NCI-H2171 treated with DMSO at 0.1 percent for 48 hours (cell line): ENCODE measurements around the gene EPN1.

ENCODE experiments used
- DNase-seq: peaks from one replicate; lab custom pipeline; 2025; lab: John Stamatoyannopoulos, UW

The EPN1 gene

DNA sequence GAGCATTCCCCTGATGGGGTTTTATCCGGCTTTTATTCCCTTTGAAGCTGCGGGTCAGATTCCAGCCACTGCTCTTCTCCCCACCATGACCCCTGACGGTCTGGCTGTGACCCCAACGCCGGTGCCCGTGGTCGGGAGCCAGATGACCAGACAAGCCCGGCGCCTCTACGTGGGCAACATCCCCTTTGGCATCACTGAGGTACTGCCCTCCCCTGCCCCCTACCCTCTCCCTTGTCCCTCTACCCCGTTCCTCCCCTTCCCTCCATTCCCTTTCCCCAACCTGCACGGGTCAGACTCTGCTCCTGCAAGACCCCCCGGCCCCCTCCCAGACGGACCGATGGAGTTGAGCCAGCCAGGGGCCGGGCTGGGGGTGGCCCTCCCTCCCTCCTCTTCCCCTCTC lies 14.0 kb upstream of the EPN1 start:
- DNase-seq = no peak

DNA sequence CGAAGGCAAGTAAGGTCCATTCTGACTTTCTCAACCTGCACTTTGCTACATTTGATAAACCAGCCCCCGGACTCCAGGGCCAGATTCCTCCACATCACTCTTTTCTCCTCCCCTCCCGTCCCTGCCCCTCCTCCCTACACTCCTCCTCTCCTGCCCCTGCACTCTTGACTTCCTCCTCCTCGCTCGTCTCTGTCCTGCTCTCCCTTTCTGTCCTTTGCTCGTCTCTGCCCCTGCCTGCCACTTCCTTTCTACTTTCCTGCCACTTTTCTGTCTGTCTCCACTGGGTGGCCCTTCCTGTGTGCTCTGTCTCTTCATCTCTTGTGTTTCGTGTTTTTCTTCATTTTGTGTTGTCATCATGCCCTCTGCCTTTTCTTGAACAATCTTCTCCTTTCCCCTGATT lies 13.2 kb upstream of the EPN1 start:
- DNase-seq = no peak

DNA sequence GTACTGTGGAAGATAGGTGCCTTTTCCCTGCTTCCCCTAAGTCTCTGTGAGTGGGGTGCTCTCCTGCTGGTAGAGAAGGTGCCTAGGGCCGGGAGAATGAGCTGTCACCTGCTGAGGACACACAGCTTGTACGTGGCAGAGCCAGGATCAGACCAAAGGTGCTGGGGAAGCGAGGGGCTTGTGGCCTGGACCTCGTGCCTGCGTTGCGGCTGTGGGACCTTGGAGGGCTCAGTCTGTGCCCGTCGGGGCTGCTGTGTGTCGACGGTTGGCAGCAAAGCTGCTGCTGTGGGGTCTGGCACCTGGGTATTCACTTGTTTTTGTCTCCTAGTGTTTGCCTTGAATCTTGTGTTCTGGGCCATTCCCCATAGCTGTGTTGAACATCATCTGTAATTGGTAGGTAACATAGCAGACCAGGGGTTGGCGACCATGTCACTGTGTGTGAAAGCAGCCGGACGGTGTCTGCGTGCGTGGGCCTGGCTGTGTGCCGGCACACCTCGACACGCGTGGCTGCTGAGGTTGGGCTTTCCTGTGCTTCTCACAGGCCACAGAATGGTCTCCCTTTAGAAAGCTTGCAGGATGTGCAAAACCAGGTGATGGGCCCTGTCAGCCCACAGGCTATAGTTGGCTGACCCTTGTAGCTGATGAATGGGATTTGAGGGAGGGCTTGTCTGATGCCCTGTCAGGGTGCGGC lies 11.0 kb upstream of the EPN1 start:
- no peak for DNase-seq

DNA sequence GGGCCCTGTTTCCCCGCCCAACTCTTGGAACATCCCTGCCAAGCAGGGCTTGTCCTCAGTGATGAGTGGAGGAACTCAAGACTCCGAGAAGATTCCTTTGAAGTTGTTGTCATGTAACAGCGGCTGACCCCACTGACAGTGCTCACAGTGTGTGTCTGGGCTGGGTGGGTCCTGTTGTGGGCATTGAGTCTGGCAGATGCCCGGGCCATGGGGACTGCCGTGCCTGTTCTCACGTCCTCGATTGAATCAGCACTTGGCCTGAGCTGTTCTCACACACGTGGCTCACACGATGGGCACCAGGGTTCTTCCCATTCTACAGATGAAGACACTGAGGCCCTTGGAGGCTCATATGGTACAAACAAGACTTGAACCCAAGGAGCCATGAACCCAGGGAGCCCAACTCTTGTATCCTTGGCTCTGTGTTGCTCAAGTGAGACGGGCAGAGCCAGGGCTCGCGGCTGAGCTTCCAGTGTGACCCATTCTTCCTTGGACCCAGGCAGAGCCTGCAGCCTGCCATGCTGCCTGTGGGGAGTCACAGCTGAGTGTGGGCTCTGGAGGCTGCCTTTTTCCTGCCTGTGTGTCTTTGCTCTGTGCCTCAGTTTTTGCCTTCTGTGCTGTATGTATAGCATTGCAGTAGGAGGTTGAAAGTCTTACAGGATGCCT lies 8.6 kb upstream of the EPN1 start:
- DNase-seq = no peak

DNA sequence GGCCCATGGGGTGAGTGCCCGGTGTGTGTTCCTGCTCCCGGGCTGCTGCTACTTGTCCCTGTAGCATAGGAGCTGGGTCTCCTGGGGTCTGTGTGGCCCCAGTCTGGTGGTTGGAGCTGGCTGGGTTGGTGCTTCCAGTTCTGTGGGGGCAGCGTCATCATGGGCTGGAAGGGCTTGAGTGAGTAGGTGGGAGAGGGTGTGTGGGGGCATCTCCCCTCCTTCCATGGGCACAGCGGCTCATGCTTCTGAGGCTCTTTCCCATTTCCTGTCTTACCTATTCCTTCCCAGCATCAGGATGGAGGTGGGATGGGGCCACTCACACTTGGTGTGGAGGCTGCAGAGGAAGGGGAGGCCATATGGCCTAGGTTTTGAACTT lies 8.0 kb upstream of the EPN1 start:
- DNase-seq = no peak

DNA sequence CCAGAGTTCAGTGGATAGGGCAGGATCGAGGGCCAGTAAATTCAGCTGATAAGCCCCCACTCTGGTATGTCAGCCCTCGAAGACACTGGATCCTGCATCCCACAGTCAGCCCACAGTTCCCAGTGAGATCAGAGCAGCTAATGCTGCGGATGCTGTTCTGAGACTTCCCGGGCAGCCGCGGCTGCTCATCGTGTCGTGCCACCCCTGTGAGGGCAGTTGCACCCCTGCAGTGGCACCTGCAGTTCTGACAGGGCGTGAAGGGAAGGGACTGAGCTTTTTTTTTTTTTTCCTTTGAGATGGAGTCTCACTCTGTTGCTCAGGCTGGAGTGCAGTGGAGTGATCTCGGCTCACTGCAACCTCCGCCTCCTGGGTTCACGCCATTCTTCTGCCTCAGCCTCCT lies 7.5 kb upstream of the EPN1 start:
- DNase-seq = no peak

DNA sequence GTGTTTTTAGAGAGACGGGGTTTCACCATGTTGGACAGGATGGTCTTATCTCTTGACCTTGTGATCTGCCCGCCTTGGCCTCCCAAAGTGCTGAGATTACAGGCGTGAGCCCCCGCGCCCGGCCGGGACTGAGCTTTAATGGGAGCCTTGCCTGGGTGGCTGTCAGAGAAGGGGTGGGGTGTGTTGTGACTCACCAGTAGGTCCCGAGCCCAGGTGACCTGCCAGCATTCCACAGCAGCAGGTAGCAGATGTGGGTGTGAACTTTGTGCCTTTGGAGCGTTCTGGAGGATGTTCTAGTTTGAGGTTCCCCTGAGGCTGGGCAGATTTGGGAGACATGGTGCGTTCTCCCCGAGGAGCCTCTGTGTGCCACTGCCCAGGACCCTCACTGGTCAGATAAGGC lies 7.1 kb upstream of the EPN1 start:
- DNase-seq = no peak

DNA sequence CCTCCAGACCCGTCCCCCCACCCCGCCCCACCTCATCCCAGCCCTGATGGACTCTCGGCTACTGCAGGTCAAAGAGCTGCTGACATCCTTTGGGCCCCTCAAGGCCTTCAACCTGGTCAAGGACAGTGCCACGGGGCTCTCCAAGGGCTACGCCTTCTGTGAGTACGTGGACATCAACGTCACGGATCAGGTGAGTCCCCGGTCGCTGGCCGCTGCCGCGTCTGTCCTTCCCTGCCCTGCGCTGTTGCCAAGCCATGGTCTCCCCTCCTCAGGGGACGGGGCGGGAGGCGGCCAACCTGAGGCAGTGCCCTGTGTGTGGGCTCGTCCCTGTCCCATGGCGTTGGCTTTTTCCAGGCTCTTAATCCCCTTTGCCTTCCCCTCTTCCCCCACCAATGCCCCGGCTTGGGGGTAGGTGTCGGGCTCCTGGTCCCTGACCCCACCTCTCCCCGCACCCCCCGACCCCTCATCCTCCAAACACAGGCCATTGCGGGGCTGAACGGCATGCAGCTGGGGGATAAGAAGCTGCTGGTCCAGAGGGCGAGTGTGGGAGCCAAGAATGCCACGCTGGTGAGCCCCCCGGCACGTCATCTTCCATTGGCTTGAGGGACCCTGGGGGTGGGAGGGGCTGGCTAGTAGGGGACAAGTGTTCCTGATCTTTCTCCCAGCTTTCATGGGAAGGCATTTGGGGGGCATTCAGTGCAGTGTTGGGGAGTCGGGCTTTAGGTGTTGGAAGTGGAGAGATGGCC lies 6.2 kb upstream of the EPN1 start:
- DNase-seq = no peak

DNA sequence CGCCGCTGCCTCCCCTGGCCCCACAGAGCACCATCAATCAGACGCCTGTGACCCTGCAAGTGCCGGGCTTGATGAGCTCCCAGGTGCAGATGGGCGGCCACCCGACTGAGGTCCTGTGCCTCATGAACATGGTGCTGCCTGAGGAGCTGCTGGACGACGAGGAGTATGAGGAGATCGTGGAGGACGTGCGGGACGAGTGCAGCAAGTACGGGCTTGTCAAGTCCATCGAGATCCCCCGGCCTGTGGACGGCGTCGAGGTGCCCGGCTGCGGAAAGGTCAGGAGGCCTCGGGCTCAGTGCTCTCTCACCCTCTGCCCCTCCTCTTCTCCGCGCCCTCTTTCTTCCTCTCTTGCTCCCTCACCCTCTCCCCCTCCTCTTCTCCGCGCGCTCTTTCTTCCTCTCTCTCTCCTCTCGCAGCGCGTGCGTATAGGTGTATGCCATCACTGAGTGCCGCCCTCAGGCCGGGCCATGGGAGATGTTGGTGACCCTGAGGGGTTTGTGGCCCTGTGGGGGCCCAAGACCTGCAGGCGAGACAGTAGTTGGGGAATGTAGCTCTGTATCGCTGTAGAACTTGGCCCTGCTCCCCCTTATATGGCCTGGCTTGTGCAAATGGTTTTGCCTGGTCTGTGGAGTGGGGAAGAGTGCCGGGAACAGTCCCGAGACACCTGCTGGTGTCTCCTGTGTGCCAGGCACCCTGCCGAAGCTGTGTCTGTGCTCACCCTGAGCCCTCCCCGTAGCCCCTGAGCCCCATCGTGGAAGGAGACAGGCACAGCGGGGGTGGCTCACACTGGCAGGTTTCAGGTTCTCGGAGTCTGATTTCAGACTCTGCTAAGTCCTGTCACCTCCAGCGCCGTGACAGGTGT lies 5.4 kb upstream of the EPN1 start:
- no peak for DNase-seq

DNA sequence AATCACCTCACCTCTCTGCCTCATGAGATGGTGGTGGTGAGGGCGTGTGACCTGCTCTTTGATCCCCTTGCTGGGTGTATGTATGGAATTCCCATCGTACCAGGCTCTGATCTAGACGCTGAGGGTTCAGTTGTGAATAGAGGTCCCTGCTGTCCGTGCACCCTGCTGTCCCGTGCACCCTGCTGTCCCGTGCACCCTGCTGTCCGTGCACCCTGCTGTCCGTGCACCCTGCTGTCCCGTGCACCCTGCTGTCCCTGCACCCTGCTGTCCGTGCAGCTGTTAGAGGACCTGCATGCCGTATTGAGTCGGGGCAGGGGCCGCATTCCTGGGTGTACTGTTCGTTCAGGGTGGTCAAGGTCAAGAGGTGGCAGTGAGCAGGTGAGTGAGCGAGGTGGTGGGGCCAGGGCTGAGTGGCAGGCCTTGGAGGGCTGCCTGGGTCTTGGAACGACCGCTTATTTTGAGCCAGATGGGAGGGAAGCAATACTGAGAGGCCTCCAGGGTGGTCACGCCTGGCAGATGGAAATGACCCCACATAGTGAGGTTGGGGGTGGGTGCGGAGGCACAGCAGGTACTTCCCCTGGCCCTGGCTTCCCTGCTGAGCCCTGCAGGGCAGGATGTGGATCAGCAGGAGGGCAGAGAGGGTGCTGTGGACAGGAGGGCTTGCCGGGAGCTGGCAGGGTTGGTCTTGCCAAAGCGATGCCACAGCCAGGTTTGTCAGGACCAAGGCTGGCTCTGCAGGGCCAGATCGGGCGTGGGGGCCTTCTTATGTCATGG lies 4.6 kb upstream of the EPN1 start:
- no peak for DNase-seq

DNA sequence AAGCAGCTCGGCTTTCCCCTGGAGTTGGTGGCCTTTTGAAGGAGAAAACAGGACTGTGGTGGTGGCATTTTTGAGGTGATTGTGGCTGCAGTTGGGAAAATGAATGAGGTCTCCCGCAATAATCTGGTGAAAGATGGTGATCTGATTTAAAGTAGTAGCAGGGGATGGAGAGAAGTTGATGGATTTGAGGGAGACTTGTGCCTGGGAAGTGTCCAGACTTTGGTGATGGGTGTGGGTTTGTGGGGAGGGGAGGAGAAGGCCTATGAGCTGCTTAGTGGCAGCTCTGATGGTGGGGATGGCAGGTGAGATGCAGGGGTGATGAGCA lies 4.0 kb upstream of the EPN1 start:
- no peak for DNase-seq

DNA sequence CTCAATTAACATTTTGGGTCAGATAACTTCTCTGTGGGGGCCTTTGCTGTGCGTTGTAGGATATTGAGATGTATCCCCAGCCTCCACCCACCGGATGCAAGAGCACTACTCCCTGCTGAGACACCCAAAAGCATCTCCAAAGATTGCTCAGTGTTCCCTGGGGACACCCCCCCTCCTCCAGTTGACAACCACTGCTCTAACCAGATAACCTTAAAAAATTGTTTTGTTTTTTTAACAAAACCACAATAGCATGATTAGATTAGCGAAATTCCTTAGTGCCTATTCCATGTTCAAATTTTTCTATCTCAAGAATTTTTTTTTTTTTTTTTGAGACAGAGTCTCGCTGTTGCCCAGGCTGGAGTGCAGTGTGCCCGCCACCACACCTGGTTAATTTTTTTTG lies 2.6 kb upstream of the EPN1 start:
- no peak for DNase-seq

DNA sequence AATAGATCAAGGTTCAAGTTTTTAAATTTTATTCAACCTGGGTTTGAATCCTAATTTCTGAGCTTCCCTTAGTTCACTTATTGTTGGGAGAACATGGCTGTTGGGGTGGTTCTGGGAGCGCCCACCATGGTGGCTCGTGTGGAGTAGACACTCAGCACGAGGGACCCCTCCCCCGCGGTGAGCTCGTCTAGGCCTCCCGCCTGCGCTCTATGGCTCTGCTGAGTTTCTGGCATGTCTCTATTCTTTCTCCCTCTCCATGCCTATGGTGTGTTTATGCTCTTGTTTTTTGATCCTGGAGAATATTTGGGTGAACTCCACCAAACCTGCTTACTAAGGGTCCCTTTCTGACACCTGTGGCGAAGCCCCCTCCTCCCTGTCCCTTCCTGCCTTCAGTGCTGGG lies 1.6 kb upstream of the EPN1 start:
- DNase-seq = no peak

DNA sequence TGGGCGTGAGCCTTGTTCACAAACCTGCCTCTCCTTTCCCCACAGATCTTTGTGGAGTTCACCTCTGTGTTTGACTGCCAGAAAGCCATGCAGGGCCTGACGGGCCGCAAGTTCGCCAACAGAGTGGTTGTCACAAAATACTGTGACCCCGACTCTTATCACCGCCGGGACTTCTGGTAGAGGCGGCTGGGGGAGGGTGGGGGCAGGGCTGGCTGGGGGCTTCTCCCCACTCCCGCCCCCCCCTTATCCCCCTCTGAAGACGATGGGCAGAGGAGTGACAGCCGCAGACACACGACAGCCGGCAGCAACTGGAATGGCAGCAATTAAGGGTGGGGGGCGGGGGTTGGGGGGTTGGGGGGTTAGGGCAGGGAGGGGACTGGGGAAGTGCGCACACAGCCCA lies 1.1 kb upstream of the EPN1 start:
- no peak for DNase-seq

DNA sequence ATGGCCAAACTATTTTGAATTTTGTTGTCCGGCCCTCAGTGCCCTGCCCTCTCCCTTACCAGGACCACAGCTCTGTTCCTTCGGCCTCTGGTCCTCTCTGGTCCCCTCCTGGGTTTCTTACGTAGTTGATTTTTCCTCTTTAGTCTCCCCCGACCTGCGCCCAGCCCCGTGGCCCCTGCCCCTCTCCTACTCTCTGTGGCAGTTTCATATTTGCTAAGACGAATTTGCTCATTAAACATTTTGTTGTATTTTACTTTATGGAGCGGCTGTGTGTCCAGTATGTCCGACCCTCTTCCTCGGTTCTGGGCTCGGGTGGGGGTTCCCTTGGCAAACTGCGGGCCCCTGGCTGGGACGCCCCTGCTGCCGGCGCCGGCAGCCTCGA lies 576 bp upstream of the EPN1 start:
- DNase-seq = no peak

DNA sequence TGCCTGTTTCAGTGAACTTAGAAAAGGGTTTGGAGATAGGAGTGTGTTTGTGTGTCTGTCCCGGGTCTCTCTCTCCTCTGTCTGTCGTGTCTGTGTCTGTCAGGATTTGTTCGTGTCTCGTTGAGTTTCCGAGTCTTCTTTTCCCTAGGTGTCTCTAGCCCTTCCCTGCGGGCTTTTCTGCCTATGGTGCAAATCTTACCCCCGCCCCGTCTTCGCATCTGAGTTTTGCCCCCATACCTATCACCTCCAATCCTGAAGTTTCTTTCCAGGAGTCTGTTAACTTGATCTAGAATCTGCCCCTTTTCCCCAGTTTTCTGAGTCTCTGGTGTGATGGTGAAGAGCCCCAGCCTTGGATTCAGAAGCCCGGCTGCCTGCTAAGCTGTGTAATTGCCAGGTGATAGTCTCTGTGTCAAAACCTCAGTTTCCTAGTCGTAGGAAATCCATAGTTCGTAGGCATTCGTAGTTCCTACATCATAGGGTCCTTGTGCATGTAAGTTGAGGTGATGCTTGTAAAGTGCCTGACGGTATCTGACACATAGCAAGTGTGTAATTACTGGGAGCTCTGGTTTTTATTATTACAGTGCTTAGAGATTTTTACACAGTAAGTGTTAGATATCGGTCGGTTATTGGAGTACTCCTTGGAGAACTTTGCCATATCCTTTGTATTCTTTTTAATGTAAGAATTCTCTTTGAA lies 782 bp downstream of the EPN1 start:
- no peak for DNase-seq

DNA sequence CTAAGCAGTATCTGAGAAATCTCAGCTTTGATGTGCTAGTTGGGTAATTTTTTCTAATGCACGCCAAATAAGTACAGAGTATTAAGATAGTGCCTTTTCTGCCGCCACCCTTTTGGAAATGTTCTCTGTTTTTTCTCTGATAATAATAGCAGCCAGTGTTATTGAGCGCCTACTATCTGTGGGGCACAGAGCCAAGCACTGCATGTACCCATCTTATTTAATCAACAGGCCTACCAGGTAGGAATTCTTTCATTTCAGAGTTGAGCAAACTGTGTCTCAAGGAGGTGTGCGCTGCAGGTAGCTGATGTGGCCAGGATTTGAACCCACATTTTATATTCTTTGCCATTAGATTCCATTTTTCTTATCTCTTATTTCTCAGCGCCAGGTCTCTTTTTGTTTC lies 1.4 kb downstream of the EPN1 start:
- DNase-seq = no peak

DNA sequence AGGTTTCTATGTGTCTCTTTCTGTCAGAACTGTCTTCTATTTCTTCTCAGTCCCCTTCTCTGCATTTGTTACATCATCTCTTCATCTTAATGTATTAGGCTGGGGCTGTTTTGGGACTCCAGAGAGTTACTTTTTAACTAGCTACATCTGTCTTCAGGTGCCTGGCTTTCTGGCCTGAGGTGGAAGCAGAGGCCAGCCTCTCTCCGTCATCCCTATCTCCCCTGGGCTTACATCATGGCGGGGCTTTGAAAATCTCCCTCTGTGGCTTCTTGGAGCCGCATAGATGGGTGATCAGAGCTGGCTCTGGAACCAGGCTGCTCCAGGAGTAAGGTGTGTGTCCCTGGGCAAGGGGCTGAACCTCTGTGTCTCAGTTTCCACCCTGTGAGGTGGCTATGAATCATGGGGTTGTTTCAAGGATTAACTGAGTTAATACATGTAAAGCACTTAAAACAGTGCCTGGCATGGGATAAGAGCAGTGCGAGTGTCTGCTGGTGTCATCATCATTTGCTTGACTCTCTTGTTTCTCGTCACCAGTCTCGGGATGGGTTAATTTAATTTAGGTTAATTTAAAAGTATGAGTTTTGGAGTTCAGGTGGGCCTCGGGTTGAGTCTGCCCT lies 2.0 kb downstream of the EPN1 start:
- DNase-seq = no peak

DNA sequence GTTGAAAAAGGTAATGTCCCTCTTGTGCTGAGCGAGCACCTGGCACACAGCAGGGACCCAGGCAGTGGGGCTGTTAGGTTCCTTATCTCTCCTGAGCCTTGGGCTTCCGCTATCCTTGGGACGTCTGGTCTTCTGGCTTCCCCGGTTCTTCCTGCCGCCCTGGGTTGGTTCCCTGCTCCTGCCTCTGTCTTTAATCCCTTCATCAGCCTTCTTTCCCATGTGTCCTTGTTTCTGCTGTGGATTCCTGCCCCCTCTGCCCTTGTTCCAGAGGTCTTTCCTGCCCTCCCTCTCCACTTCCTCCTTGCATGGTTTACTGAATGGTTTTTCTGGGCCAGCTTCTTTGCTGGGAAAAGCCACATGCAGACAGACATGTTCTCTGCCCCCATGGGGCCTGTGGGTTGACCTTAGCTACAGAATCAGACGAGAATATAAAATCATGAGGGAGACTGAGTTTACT lies 2.6 kb downstream of the EPN1 start:
- DNase-seq = no peak

DNA sequence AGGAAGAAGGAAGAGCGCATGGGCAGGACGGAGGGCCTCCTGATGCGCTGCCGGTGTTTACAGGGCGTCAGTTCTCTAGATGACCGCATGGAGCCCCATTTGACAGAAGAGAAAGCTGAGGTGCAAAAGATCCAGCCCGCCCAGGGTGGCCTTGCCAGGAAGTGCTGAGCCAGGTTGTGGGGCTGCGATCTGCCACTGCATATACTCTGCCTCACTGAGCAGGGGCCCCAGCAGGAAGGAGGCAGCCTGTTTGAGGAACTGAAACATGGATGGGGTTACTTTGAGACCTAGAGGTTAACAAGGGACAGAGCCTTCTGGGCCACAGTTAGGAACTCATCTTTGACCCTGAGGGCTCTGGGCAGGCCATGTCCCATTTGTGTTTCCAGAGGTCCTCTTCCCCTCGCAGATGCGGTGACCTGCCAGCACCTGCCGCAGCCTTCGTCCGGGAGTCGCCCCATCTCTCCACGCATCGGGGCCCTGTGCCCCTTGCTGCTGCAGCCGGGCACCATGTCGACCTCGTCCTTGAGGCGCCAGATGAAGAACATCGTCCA lies 3.2 kb downstream of the EPN1 start:
- DNase-seq = no peak
